ENCODE results near the gene ETS1. TPM values are rescaled to one million over a fixed set of nuclear protein-coding genes. Genes with fewer than 3 reads are reported as not detected.

Gene ETS1
- total and polyA plus RNA-seq, 2 experiments from 2014 or later: 25.6 to 52.6 TPM

DNA sequence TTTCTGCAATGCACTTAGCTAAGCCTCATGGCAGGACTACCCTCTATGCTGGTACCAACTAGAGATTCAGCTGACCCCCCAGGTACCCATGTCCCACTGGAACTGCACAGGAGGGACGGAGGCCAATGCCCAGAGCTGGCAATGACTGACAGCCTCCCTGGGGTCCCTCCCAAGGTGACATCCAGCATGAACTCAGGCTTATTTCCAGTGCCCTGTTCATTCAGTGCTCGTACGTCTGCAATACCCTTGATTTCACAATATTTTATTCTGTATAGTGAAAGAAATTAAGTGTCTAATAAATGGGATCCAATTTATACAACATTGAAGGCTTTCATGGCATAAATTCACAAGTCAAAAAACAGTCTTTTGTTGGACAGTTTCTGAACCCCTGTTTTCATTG is 20.2 kb downstream of the ETS1 start:
- Mint-ChIP-seq H3K27me3 (ENCODE audit: insufficient read depth, low read depth, poor library complexity) (no peaks in the 10 kb centered on the region), H3K4me1 (peaks cover 11% of the 10 kb centered on the region), H3K9me3 (no peaks in the 10 kb centered on the region), H3K4me3 (no peak overlapping the region), H3K36me3 (ENCODE audit: low read depth) (peaks cover 9% of the 10 kb centered on the region), H3K27ac (no peak overlapping the region)
- no peaks in the 10 kb centered on the region; the same call in 1 of the 2 replicates for H3K36me3 ChIP-seq (ENCODE audit: insufficient read depth)
- H3K4me3 ChIP-seq: no peak overlapping the region
- TF ChIP-seq CTCF (conservative IDR thresholded peaks at IDR 0.05; ENCODE audit: low read depth in 2 of 2) (no peak), POLR2AphosphoS5 (IDR thresholded peaks at IDR 0.05; ENCODE audit: low read depth) (no peak), ZNF114 (CRISPR knock-in tag; IDR thresholded peaks at IDR 0.05) (no peak), STAT1 (IDR thresholded peaks at IDR 0.05; ENCODE audit: unreplicated experiment) (no peak), ZNF331 (CRISPR knock-in tag; IDR thresholded peaks at IDR 0.05; ENCODE audit: low read depth) (no peak), ETS1 (IDR thresholded peaks at IDR 0.05) (no peak), EZH2 (IDR thresholded peaks at IDR 0.05; ENCODE audit: low read depth, unreplicated experiment) (no peak), CREB1 (CRISPR knock-in tag; IDR thresholded peaks at IDR 0.05; ENCODE audit: low read depth) (no peak)
- H3K4me1 ChIP-seq (ENCODE audit: insufficient read depth): peaks cover 10% of the 10 kb centered on the region; the same call in 1 of the 2 replicates
- no peaks in the 10 kb centered on the region for H3K9me2 ChIP-seq (ENCODE audit: insufficient read depth)
- no peaks in the 10 kb centered on the region for H3K27me3 ChIP-seq (ENCODE audit: insufficient read depth)
- H3K4me2 ChIP-seq: no peak overlapping the region
- peaks cover 19% of the 10 kb centered on the region for H3K79me2 ChIP-seq (replicated peaks; ENCODE audit: insufficient read depth)
- H2AFZ ChIP-seq: no peak overlapping the region
- no peaks in the 10 kb centered on the region for H3F3A ChIP-seq (replicated peaks; ENCODE audit: low read depth)
- peaks cover 3% of the 10 kb centered on the region; the same call in 1 of the 2 replicates for H4K20me1 ChIP-seq (replicated peaks; ENCODE audit: insufficient read depth)
- DNase-seq (ENCODE audit: low spot score) (no peak), ATAC-seq (no peak)
- 0 out of 2 replicates have a peak overlapping the region, but pooled peaks have one; percentile 45 for H3K27ac ChIP-seq (ENCODE audit: low read depth)

DNA sequence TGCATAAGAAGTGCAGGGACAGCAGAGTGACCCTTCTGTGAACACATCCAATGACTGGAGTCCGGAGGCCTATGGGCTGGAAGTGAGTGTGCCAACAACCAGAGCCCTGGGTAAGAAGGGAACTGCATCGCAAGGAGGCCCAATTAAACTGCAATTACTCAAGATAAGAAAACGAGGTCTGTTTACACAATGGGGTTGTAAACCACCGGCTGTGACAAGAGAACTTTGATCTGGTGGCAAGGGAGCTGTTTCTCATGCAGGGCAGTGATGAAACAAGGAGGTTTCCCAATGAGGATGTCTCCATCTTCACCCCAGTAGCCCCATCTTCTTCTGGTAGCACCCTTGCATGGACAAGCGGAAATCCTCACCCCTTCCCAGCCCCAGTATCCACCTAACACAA is 21.5 kb downstream of the ETS1 start:
- Histone ChIP-seq H4K20me1 (replicated peaks; ENCODE audit: insufficient read depth) (peaks cover 3% of the 10 kb centered on the region; the same call in 1 of the 2 replicates), H2AFZ (no peak overlapping the region), H3K79me2 (replicated peaks; ENCODE audit: insufficient read depth) (peaks cover 11% of the 10 kb centered on the region; the same call in 1 of the 2 replicates), H3K27ac (ENCODE audit: low read depth) (no peak overlapping the region), H3K9me2 (ENCODE audit: insufficient read depth) (no peaks in the 10 kb centered on the region), H3K27me3 (ENCODE audit: insufficient read depth) (no peaks in the 10 kb centered on the region), H3K4me1 (ENCODE audit: insufficient read depth) (peaks cover 10% of the 10 kb centered on the region; the same call in 1 of the 2 replicates), H3K4me3 (no peak overlapping the region), H3K4me2 (no peak overlapping the region), H3F3A (replicated peaks; ENCODE audit: low read depth) (no peaks in the 10 kb centered on the region), H3K36me3 (ENCODE audit: insufficient read depth) (no peaks in the 10 kb centered on the region; the same call in 1 of the 2 replicates)
- ATAC-seq: no peak
- Mint-ChIP-seq H3K27me3 (ENCODE audit: insufficient read depth, low read depth, poor library complexity) (no peaks in the 10 kb centered on the region), H3K4me3 (no peak overlapping the region), H3K9me3 (no peaks in the 10 kb centered on the region), H3K36me3 (ENCODE audit: low read depth) (peaks cover 12% of the 10 kb centered on the region), H3K4me1 (peaks cover 14% of the 10 kb centered on the region), H3K27ac (no peak overlapping the region)
- DNase-seq (ENCODE audit: low spot score): no peak
- TF ChIP-seq ZNF331 (CRISPR knock-in tag; IDR thresholded peaks at IDR 0.05; ENCODE audit: low read depth) (no peak), CTCF (conservative IDR thresholded peaks at IDR 0.05; ENCODE audit: low read depth in 2 of 2) (no peak), CREB1 (CRISPR knock-in tag; IDR thresholded peaks at IDR 0.05; ENCODE audit: low read depth) (no peak), EZH2 (IDR thresholded peaks at IDR 0.05; ENCODE audit: low read depth, unreplicated experiment) (no peak), NANOG (IDR thresholded peaks at IDR 0.05; ENCODE audit: borderline replicate concordance) (no peak), JUNB (IDR thresholded peaks at IDR 0.05; ENCODE audit: unreplicated experiment) (no peak)
